DND-41 (cell line): ENCODE results near the gene PTGER3.

Source experiments
- EZH2 ChIP-seq: IDR thresholded peaks from 3 replicates; pipeline ENCODE4 v1.6.1; 2012; ENCODE audit warnings: borderline replicate concordance, low read depth, mild to moderate bottlenecking, moderate library complexity, low read length, inconsistent platforms; ENCODE audit not compliant: severe bottlenecking
- TF ChIP-seq, protein P1 (sequence below): IDR thresholded peaks from 2 replicates; pipeline ENCODE4 v1.5.1; 2012; ENCODE audit warnings: borderline replicate concordance, low read length, moderate library complexity, mild to moderate bottlenecking; ENCODE audit not compliant: poor library complexity, severe bottlenecking; ENCODE audit errors: extremely low read depth

- TF ChIP-seq, protein P1, sequence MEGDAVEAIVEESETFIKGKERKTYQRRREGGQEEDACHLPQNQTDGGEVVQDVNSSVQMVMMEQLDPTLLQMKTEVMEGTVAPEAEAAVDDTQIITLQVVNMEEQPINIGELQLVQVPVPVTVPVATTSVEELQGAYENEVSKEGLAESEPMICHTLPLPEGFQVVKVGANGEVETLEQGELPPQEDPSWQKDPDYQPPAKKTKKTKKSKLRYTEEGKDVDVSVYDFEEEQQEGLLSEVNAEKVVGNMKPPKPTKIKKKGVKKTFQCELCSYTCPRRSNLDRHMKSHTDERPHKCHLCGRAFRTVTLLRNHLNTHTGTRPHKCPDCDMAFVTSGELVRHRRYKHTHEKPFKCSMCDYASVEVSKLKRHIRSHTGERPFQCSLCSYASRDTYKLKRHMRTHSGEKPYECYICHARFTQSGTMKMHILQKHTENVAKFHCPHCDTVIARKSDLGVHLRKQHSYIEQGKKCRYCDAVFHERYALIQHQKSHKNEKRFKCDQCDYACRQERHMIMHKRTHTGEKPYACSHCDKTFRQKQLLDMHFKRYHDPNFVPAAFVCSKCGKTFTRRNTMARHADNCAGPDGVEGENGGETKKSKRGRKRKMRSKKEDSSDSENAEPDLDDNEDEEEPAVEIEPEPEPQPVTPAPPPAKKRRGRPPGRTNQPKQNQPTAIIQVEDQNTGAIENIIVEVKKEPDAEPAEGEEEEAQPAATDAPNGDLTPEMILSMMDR: no peak
- no peak for TF ChIP-seq EZH2
These were observed 21.5 kb downstream of the PTGER3 start for GRCh38 chr1:71026093-71026492.
